ENCODE results near the gene TTK.
"Not testable (repeated sequence)": the region's sequence is repeated elsewhere in the genome, so short reads cannot be mapped to it uniquely, and the experiment has no call there.

The TTK gene

DNA sequence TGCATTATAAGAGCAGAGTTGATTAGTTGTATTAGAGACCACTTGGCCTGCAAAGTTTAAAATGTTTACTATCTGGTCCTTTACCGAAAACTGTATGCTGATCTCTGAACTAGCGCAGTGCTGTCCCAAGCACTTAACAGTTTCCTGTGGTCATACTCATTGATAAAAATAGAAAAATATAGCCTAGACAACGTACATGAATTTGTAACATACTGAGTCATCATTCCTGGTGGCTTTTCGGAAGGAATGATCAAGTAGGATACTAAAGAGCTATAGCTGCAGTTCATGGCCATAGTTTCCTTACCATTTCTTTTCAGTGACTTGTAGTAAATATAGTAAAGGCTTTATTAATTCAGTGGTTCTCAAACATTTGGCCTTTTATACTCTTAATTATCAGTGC, 18.4 kb downstream of the TTK start:
- DNase-seq = no peak

GRCh38 chr6:80028589-80028988, 24.1 kb downstream of the TTK start:
- DNase-seq = no peak

DNA sequence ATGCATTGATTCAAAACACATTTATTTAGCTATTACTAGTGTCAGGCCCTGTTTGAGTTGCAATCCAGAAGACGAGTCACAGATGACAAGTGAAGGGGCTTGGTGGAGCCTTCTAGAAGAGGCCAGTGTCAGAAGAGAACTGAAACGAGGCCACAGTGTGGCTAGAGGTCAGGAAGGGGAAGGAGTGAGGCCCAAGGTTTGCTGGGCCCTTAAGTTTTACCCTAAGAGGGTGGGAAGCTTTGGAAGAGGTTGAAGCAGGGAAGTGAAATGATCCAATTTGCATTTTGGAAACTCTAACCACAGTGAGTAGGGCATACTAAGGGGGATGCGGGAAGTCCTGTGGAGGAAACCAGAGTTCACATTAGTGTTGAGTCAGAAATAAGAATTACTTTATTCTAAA, 25.0 kb downstream of the TTK start:
- no peak for DNase-seq

DNA sequence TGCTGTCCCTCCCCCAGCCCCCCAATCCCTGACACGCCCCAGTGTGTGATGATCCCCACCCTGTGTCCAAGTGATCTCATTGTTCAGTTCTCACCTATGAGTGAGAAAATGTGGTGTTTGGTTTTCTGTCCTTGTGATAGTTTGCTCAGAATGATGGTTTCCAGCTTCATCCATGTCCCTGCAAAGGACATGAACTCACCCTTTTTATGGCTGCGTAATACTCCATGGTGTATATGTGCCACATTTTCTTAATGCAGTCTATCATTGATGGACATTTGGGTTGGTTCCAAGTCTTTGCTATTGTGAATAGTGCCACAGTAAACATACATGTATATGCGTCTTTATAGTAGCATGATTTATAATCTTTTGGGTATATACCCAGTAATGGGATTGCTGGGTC, 43.8 kb downstream of the TTK start:
- DNase-seq = not testable (repeated sequence)

- no peak for DNase-seq
Observed at GRCh38 chr6:80060774-80061173, 56.3 kb downstream of the TTK start.

- not testable (repeated sequence) for DNase-seq
Observed at GRCh38 chr6:80068146-80068545, 63.7 kb downstream of the TTK start.

- not testable (repeated sequence) for DNase-seq
Observed at GRCh38 chr6:80070431-80070830, 66.0 kb downstream of the TTK start.

GRCh38 chr6:80077067-80077466, 72.6 kb downstream of the TTK start:
- DNase-seq = no peak

GRCh38 chr6:80088637-80089036, 84.2 kb downstream of the TTK start:
- DNase-seq = no peak

GRCh38 chr6:80091506-80091905, 87.1 kb downstream of the TTK start:
- no peak for DNase-seq

Data from stimulated activated CD4-positive, alpha-beta T cell treated with anti-CD3 and anti-CD28 coated beads, Interleukin-12 subunit alpha, Interleukin-12 subunit beta, amount 100 ng/mL, for 4 hours (primary cell).